LNCaP clone FGC (cell line): Measurements from ENCODE around the gene PRKD2.

ENCODE experiments used
- DNase-seq: peaks from one replicate; pipeline ENCODE4 v3.0.0-alpha.2; 2011; ENCODE audit warnings: low read depth
- H3K4me3 ChIP-seq: 2 replicates; pipeline ENCODE4 v1.5.1; 2011; ENCODE audit warnings: mild to moderate bottlenecking, low read depth, low read length, control low read depth
- TF ChIP-seq, protein P1 (sequence below): IDR thresholded peaks from 2 replicates; pipeline ENCODE4 v1.5.1; 2012; ENCODE audit warnings: mild to moderate bottlenecking; ENCODE audit not compliant: control insufficient read depth, insufficient read depth; ENCODE audit errors: extremely low read depth

The PRKD2 gene

DNA sequence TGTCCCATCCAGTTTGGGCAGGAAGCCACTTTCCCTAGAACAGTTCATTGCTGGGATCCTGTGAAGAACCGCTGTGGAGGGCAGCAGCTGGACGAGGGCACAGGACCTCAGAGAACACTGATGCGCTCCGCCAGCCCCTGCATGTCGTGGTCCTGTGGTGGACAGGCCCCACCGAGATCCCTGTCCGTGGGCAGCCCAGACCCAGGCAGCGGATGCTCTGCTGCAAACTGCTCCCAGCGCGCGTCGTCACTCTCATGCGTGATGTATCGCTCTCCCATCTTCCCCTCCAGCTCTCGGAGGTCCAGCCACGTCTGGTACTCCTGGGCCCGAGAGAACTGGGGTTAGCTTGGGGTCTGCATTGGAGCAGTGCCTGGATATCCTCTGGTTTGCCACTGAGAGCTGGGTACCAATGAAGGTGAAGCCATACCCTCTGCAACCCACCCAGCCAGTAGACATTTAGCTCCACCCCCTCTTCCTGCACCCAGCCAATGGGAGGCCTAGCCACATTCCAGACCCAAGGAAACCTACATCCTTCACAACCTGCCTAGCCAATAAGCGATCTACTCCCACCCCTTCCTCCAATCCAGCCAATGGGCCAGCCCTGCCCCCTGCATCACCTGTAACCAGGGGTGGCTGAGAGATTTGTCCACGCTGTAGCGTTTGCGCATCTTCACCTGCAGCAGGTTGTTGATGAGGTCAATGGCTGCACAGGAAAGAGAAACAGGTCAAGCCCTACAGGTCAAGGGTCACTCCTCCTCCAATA, 42.3 kb downstream of the PRKD2 start:
- no peak for DNase-seq
- TF ChIP-seq, protein P1, sequence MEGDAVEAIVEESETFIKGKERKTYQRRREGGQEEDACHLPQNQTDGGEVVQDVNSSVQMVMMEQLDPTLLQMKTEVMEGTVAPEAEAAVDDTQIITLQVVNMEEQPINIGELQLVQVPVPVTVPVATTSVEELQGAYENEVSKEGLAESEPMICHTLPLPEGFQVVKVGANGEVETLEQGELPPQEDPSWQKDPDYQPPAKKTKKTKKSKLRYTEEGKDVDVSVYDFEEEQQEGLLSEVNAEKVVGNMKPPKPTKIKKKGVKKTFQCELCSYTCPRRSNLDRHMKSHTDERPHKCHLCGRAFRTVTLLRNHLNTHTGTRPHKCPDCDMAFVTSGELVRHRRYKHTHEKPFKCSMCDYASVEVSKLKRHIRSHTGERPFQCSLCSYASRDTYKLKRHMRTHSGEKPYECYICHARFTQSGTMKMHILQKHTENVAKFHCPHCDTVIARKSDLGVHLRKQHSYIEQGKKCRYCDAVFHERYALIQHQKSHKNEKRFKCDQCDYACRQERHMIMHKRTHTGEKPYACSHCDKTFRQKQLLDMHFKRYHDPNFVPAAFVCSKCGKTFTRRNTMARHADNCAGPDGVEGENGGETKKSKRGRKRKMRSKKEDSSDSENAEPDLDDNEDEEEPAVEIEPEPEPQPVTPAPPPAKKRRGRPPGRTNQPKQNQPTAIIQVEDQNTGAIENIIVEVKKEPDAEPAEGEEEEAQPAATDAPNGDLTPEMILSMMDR, result no peak
- no peak overlapping the region for H3K4me3 ChIP-seq

DNA sequence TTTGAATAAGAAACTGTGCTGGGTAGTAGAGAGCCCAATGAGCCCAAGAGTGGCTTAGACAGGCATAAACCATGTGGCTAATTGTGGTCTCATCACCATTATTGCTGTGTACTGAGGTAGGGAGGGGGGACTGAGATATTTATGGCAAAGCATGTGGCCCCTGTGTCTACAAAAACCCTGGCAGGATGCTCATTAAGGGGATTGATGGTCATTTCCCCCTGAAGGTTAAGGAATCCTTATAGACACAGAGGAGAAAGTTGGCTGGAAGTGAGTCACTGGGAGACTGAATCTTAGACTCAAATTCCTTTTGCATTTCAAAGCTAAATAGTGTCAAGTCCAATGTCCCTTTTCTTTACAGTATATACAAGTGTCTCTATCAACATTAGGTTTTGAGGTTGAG, 46.1 kb downstream of the PRKD2 start:
- no peak overlapping the region for H3K4me3 ChIP-seq
- TF ChIP-seq, protein P1, result no peak
- DNase-seq, result no peak

DNA sequence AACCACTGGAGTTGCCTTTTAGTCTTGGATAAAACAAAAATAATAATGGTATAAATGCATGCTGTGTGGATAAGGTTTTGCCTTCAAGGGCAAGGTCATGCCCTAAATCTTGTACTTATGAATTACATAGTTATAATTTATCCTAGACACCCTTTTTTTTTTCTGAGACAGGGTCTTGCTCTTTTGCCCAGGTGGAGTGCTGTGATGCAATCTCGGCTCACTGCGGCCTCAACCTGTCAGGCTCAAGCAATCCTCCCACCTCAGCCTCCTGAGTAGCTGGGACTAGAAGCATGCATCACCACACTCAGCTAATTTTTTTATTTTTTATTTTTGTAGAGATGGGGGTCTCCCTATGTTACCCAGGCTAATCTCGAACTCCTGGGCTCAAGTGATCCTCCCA, 48.3 kb downstream of the PRKD2 start:
- DNase-seq, result no peak
- H3K4me3 ChIP-seq, result no peak overlapping the region
- TF ChIP-seq, protein P1, result no peak

DNA sequence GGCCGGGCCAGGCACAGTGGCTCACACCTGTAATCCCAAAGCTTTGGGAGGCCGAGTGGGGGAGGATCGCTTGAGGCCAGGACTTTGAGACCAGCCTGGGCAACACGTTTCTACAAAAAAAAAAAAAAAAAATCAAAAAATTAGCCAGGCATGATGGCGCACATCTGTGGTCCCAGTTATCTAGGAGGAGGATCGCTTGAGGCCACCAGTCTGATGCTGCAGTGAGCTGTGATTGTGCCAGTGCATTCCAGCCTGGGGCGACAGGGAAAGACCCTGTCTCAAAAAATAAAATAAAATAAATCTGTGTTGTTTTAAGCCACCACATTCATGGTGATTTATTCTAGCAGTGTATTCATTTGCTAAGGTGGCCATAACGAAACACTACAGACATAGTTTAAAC, 51.8 kb downstream of the PRKD2 start:
- no peak overlapping the region for H3K4me3 ChIP-seq
- TF ChIP-seq, protein P1, result no peak
- DNase-seq, result no peak

DNA sequence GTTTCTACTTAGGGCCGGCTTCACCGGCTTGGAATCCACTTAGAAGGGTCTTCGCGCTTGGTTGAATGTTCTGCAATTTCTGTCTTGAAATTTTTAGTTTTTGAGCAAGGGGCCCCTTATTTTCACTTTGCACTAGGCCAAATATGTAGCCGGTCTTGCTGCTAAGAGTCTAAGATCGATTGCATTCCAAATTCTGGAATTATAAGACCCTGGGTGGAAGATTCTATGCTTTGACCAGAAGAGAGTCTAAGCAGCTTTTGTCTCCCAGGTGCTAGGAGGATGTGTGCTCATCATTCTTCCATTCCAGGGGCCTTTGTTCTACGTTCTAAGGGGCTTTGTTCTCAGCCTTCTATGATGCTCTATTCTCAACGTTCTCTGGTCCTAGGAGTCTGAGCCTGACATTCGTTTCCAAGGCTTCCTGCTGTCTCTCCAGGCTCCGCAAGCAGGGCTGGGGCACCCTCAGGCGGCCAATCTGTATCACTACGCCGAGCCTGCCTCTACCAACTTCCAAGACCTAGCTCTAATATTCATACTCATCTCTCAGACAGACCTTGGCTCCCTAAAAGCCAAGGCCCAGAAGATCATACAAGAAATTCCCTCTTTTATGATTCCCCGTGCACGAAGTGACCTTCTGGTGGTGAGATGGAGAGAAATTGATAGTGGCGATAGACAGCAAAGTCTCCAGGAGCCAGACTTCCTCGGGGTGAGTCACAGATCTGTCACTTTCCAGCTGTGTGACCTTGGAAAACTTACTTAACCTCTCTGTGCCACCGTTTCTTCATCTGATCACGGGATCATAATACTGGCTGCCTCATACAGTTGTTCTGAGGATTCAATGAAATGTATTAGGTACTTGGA, 55.0 kb downstream of the PRKD2 start:
- TF ChIP-seq, protein P1, result peak; percentile 69
- DNase-seq, result peak; percentile 36
- H3K4me3 ChIP-seq, result peak overlapping the region; percentile 40

DNA sequence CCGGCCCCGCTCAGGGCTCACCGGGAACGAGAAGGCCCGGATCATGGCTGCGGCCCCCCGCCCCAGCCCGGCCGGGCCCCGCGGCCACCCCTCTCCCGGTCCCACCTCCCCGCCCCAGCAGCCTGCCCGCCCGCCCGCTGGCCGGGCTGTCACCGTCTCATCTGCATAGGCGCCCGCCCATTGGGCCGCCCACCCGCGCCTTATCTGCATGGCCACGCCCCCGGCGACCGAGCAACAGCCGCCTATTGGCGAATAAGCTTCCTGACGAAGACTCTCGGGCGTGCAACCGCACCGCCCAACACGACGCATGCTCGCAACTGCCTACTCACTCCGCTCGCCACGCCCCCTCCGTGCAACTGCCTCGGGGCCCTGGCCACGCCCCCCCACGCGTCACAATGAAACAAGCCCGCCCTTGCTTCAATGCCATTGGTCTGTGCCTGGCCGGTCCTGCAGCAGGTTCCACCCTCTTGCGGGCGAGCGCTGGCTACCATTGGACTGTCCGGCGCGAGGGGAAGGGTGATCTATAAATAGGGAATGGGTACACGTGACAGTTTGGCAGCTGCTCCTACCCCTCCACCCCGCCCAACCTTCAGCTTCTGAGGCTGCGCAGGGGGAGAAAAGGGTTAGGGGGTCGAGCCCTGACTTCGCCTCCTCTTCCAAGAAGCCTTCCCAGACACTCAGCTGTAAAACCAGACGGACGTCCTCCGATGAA, 55.7 kb downstream of the PRKD2 start, which contains the start of gene DACT3:
TSS of gene DACT3 (minus strand) at position 163 of the 712 bp plus-strand sequence. CDS start at position 45, 118 bp downstream.
- TF ChIP-seq, protein P1, result no peak
- peak within 1 kb of the TSS; percentile 47 for H3K4me3 ChIP-seq
- peak; percentile 91 for DNase-seq
